HepG2 (cell line): ENCODE measurements around the gene NARS2. TPM values are rescaled to one million over a fixed set of nuclear protein-coding genes. Genes with fewer than 3 reads are reported as not detected.

Experiments
- FOXK2 ChIP-seq: fragments of 450-650 bp; IDR thresholded peaks from 2 replicates; pipeline ENCODE4 v1.6.1; 2016
- IKZF5 ChIP-seq: IDR thresholded peaks from 2 replicates; pipeline ENCODE4 v1.6.1; 2018; ENCODE audit warnings: missing genetic modification reagents, mild to moderate bottlenecking, missing compliant biosample characterization
- MEF2D ChIP-seq: sonication (generic); formaldehyde crosslinking; IDR thresholded peaks from 2 replicates; pipeline ENCODE4 v1.5.1; 2020; ENCODE audit warnings: mild to moderate bottlenecking, missing genetic modification reagents
- ONECUT2 ChIP-seq: sonication (generic); formaldehyde crosslinking; IDR thresholded peaks from 2 replicates; pipeline ENCODE4 v1.4.0; 2020; ENCODE audit warnings: missing genetic modification reagents
- RXRB ChIP-seq: IDR thresholded peaks from 2 replicates; pipeline ENCODE4 v1.6.1; 2016; ENCODE audit warnings: borderline replicate concordance, missing genetic modification reagents, missing compliant biosample characterization
- TCF12 ChIP-seq, 2 experiments: fragments of 450-650 bp in 1 of 2; sonication (generic) in 1 of 2; formaldehyde crosslinking in 1 of 2; IDR thresholded peaks; 2 replicates each; pipeline versions ENCODE4 v1.6.1 to v1.8.0; 2017 to 2022; ENCODE audit warnings: antibody characterized with exemption in 1 of 2, mild to moderate bottlenecking in 1 of 2, missing genetic modification reagents in 1 of 2, moderate library complexity in 1 of 2
- TEAD3 ChIP-seq: optimal IDR thresholded peaks from 2 replicates; pipeline ENCODE3; 2016; ENCODE audit warnings: borderline replicate concordance
- ZBTB39 ChIP-seq: sonication (generic); formaldehyde crosslinking; IDR thresholded peaks from 2 replicates; pipeline ENCODE4 v1.5.0; 2020; ENCODE audit warnings: missing genetic modification reagents
- ZMYM3 ChIP-seq: sonication (generic); formaldehyde crosslinking; IDR thresholded peaks from 2 replicates; pipeline ENCODE4 v1.5.1; 2020; ENCODE audit warnings: mild to moderate bottlenecking, missing genetic modification reagents
- ZNF441 ChIP-seq: sonication (generic); formaldehyde crosslinking; IDR thresholded peaks from 2 replicates; pipeline ENCODE4 v1.7.0; 2021; ENCODE audit warnings: missing genetic modification reagents, borderline replicate concordance
- ZNF512B ChIP-seq: sonication (generic); formaldehyde crosslinking; IDR thresholded peaks from 2 replicates; pipeline ENCODE4 v1.5.1; 2020; ENCODE audit warnings: missing genetic modification reagents, mild to moderate bottlenecking, borderline replicate concordance
- ZNF580 ChIP-seq: IDR thresholded peaks from 2 replicates; pipeline ENCODE4 v1.6.1; 2016; ENCODE audit warnings: low read depth, borderline replicate concordance
- ZNF609 ChIP-seq: sonication (generic); formaldehyde crosslinking; IDR thresholded peaks from 2 replicates; pipeline ENCODE4 v1.4.0; 2020; ENCODE audit warnings: mild to moderate bottlenecking, missing genetic modification reagents, borderline replicate concordance
- ZNF639 ChIP-seq: conservative IDR thresholded peaks from 2 replicates; pipeline ENCODE4 v1.6.1; 2018; ENCODE audit warnings: missing genetic modification reagents
- ZNF766 ChIP-seq: sonication (generic); formaldehyde crosslinking; IDR thresholded peaks from 2 replicates; pipeline ENCODE4 v1.5.0; 2020; ENCODE audit warnings: missing genetic modification reagents, borderline replicate concordance
- polyA plus RNA-seq, 8 experiments: library from polyadenylated mRNA; depleted of rRNA in 3 of 8; stranded (reverse) in 7 of 8; unstranded in 1 of 8; fragments of >200 nt; fragmentation: Illumina TruSeq in 4 of 8; extraction: Trizol in 4 of 8; gene quantifications; 2 replicates each; pipeline versions ENCODE4 v1.2.1 to v1.2.3, GENCODE V29; 2011 to 2016; ENCODE audit warnings: low read depth in 4 of 8, missing spikeins in 1 of 8, mixed read lengths in 1 of 8; ENCODE audit not compliant: insufficient read depth in 1 of 8
- total RNA-seq, 5 experiments: library from RNA; depleted of rRNA; stranded (reverse); fragments of >200 nt; fragmentation: Illumina TruSeq; extraction: Trizol; gene quantifications; 2 replicates each; pipeline ENCODE4 v1.2.3, GENCODE V29; 2016; ENCODE audit warnings: low read depth in 1 of 5
- TF ChIP-seq, protein P1 (sequence below): IDR thresholded peaks from 2 replicates; pipeline ENCODE4 v1.6.1; 2016; ENCODE audit warnings: missing genetic modification reagents, missing compliant biosample characterization

Gene NARS2
- total and polyA plus RNA-seq, 2 of the 13 experiments (the other 11 are each of a cell fraction or from before 2014, with no cell fraction given), result 45.9 to 65.0 TPM

DNA sequence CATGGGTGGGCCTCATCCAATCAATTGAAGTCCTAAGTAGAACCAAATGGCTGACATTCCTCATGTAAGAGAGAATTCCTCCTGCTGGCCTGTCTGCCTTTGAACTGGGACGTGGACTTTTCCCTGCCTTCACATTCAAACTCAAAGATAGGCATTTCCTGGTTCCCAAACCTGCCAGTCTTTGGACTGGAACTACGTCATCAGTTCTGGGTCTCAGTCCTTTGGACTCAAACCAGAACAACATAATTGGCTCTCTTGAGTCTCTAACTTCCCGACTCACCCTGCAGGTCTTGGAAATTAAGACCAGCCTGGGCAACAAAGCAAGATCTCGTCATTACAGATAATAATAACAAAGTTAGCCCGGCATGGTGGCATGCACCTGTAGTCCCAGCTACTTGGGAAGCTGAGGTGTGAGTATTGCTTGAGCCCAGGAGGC is 38.7 kb upstream of the NARS2 start (continued):
- TF ChIP-seq ZNF609, result peak; percentile 79; the same call in 1 of the 2 replicates
- TF ChIP-seq ZNF441 (CRISPR knock-in tag), result 0 out of 2 replicates have a peak, but pooled peaks have one; percentile 42
- TF ChIP-seq TEAD3 (CRISPR knock-in tag), result peak; percentile 92
- peak; percentile 86; the same call in 1 of the 2 replicates for TF ChIP-seq ONECUT2 (CRISPR knock-in tag)
- TF ChIP-seq ZNF580 (CRISPR knock-in tag), result no peak
- TF ChIP-seq TCF12 (IDR thresholded peaks at IDR 0.05), result no peak
- no peak for TF ChIP-seq TCF12 (CRISPR knock-in tag; IDR thresholded peaks at IDR 0.05)
- TF ChIP-seq MEF2D (CRISPR knock-in tag), result peak; percentile 72; the same call in 1 of the 2 replicates
- TF ChIP-seq, protein P1, sequence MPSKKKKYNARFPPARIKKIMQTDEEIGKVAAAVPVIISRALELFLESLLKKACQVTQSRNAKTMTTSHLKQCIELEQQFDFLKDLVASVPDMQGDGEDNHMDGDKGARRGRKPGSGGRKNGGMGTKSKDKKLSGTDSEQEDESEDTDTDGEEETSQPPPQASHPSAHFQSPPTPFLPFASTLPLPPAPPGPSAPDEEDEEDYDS (CRISPR knock-in tag), result peak; percentile 20; the same call in 1 of the 2 replicates
- TF ChIP-seq ZBTB39, result no peak
- peak; percentile 80 for TF ChIP-seq RXRB (CRISPR knock-in tag)
- TF ChIP-seq ZNF639 (CRISPR knock-in tag), result no peak
- no peak for TF ChIP-seq ZNF766
- peak; percentile 48 for TF ChIP-seq ZMYM3
- TF ChIP-seq IKZF5 (CRISPR knock-in tag), result peak; percentile 62
- TF ChIP-seq ZNF512B (CRISPR knock-in tag), result no peak
- no peak for TF ChIP-seq FOXK2
